ENCODE measurements around the gene MDFI.

MDFI gene

GRCh38 chr6:41673704-41674000 is 35.4 kb downstream of the MDFI start:
- DNase-seq: no peak

- DNase-seq: no peak
These were observed 36.1 kb downstream of the MDFI start for GRCh38 chr6:41674231-41675000.

- no peak for DNase-seq
These were observed 37.0 kb downstream of the MDFI start for GRCh38 chr6:41675176-41675775.

GRCh38 chr6:41675992-41676391 is 37.7 kb downstream of the MDFI start:
- DNase-seq: no peak

GRCh38 chr6:41676431-41676830 is 38.2 kb downstream of the MDFI start:
- peak; percentile 28 to 45 (median 39) for DNase-seq

- DNase-seq: no peak
These were observed 39.1 kb downstream of the MDFI start for GRCh38 chr6:41677124-41677921.

GRCh38 chr6:41678511-41679084 is 40.3 kb downstream of the MDFI start:
- no peak for DNase-seq

GRCh38 chr6:41679696-41680095 is 41.4 kb downstream of the MDFI start:
- DNase-seq: no peak

GRCh38 chr6:41680182-41680965 is 42.1 kb downstream of the MDFI start:
- no peak for DNase-seq

GRCh38 chr6:41682056-41682477 is 43.8 kb downstream of the MDFI start:
- peak; percentile 84 to 93 (median 89) for DNase-seq

- DNase-seq: no peak
These were observed 44.4 kb downstream of the MDFI start for GRCh38 chr6:41682497-41683272.

GRCh38 chr6:41683273-41683522 is 44.9 kb downstream of the MDFI start:
- DNase-seq: no peak

GRCh38 chr6:41683523-41684310 is 45.4 kb downstream of the MDFI start:
- DNase-seq: peak; percentile 71 to 91 (median 83)

GRCh38 chr6:41684311-41685180 is 46.3 kb downstream of the MDFI start:
- DNase-seq: no peak

GRCh38 chr6:41685641-41686380 is 47.5 kb downstream of the MDFI start:
- no peak for DNase-seq

GRCh38 chr6:41687501-41688175 is 49.4 kb downstream of the MDFI start:
- no peak for DNase-seq

GRCh38 chr6:41688256-41688965 is 50.1 kb downstream of the MDFI start:
- DNase-seq: peak in 1 of 3 donors; percentile 24

All from suppressor macrophage treated with lipopolysaccharide for 1 hour (primary cell).